Testis (tissue), 3 donors: ENCODE measurements around the gene NADSYN1. TPM values are rescaled to one million over a fixed set of nuclear protein-coding genes. Genes with fewer than 3 reads are reported as not detected.

Experiments
- DNase-seq: peaks from one replicate; pipeline ENCODE4 v3.0.0-alpha.2; 2019
- H3K27ac ChIP-seq, 2 donors: fragments of 200-600 bp; sonication (generic); one replicate each; pipeline ENCODE4 v1.5.1; 2019
- H3K27me3 ChIP-seq: fragments of 200-600 bp; sonication (generic); one replicate; pipeline ENCODE4 v1.5.1; 2019
- H3K36me3 ChIP-seq: fragments of 200-600 bp; sonication (generic); one replicate; pipeline ENCODE4 v1.5.1; 2017; ENCODE audit warnings: low read depth; ENCODE audit errors: missing control alignments
- H3K4me1 ChIP-seq: fragments of 200-600 bp; sonication (generic); one replicate; pipeline ENCODE4 v1.5.1; 2019
- H3K4me3 ChIP-seq, 2 donors: fragments of 200-600 bp; sonication (generic); one replicate each; pipeline ENCODE4 v1.5.1; 2017 to 2019
- H3K9me3 ChIP-seq: fragments of 200-600 bp; sonication (generic); one replicate; pipeline ENCODE4 v1.5.1; 2017
- POLR2A ChIP-seq: fragments of 450-650 bp; IDR thresholded peaks from one replicate; pipeline ENCODE4 v1.6.1; 2017; ENCODE audit warnings: antibody characterized with exemption, mild to moderate bottlenecking, moderate library complexity
- WGBS, 2 donors: methylation state at CpG; one replicate each; pipeline ENCODE4 v1.1.5; 2018; 5-methylcytosine and 5-hydroxymethylcytosine counted together
- intact Hi-C: fragments of 100-400 bp; cut with DNase I; formaldehyde crosslinking; loops from one replicate; pipeline ENCODE4 v1.15.1; 2023; ENCODE audit warnings: low total_unique reads
- polyA plus RNA-seq: library from polyadenylated mRNA; stranded (reverse); fragments of 350-450 nt; fragmentation: Illumina TruSeq; extraction: RNeasy Lipid Tissue Mini Kit (QIAGEN cat#74804); gene quantifications from one replicate; pipeline ENCODE4 v1.2.3, GENCODE V29; 2014; ENCODE audit warnings: low read depth, low replicate concordance; ENCODE audit not compliant: insufficient read depth
- total RNA-seq, 2 donors: library from RNA; depleted of rRNA; stranded (reverse); fragments of >200 nt; gene quantifications; one replicate each; pipeline ENCODE4 v1.2.3, GENCODE V29; 2016
- TF ChIP-seq, protein P1 (sequence below), 3 experiments: fragments of 450-650 bp in 2 of 3; fragments of 200-600 bp in 1 of 3; sonication (generic) in 1 of 3; IDR thresholded peaks; one replicate each; pipeline ENCODE4 v1.5.1; 2016 to 2019; ENCODE audit warnings: antibody characterized with exemption in 3 of 3, mild to moderate bottlenecking in 2 of 3, moderate library complexity in 1 of 3

NADSYN1 gene
- total and polyA plus RNA-seq, 3 donors from 2014 or later, result 75.7 to 91.2 (median 79.4) TPM

DNA sequence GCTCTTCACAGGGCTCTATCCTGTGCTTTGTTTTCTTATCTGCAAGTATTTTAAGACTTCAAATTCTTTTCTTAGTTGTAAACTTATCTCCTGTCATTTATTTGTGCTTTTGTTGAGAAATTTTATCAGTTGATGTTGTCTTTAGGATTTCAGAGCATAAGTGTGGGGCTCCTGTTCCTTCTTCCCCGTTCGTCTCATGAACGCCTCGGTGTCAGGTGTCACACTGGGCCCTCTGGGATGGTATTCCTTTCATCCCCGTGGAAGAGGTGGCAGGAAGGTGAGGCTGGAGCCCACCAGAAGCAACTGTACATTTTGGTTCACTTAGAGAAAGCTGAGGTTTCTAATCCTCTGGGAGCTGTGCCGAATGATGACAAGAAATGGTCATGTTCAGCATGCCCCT lies 17.9 kb downstream of the NADSYN1 start:
- Histone ChIP-seq H3K4me3 (no peak overlapping the region), H3K27ac (no peak overlapping the region), H3K36me3 (no peaks in the 10 kb centered on the region), H3K4me1 (no peaks in the 10 kb centered on the region), H3K9me3 (no peaks in the 10 kb centered on the region), H3K27me3 (no peaks in the 10 kb centered on the region)
- TF ChIP-seq, protein P1, sequence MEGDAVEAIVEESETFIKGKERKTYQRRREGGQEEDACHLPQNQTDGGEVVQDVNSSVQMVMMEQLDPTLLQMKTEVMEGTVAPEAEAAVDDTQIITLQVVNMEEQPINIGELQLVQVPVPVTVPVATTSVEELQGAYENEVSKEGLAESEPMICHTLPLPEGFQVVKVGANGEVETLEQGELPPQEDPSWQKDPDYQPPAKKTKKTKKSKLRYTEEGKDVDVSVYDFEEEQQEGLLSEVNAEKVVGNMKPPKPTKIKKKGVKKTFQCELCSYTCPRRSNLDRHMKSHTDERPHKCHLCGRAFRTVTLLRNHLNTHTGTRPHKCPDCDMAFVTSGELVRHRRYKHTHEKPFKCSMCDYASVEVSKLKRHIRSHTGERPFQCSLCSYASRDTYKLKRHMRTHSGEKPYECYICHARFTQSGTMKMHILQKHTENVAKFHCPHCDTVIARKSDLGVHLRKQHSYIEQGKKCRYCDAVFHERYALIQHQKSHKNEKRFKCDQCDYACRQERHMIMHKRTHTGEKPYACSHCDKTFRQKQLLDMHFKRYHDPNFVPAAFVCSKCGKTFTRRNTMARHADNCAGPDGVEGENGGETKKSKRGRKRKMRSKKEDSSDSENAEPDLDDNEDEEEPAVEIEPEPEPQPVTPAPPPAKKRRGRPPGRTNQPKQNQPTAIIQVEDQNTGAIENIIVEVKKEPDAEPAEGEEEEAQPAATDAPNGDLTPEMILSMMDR (IDR thresholded peaks at IDR 0.05), result no peak
- TF ChIP-seq POLR2A, result no peak
- WGBS, 2 donors, result 82 to 92% methylated on average over 6 of the region's 6 CpGs
- DNase-seq, result no peak
- intact Hi-C loops, result no loop called here

DNA sequence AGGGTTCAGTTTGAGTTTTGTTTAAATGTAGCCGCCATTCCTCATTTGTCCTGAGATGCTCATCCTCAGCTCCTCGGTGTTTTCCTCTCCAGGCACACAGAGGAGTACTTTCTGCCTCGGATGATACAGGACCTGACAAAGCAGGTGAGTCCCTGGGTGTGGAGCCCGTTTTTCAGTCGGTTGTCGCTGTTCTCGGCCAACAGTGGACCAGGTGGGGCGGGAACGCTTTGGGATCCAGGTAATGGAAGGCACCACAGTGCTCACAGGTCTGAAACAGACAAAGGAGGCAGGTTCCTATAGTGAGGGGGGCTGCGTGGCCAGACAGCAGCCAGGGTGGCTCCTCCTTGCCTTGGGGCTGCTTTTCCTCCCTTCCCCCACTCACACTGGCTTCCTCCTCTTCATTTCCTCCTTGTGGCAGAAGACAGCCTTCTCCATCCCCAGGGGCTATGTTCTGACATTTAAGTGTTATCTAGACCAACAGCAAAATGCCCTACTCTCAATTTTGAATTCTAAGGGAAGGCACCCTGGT lies 19.4 kb downstream of the NADSYN1 start:
- Histone ChIP-seq H3K4me1 (no peaks in the 10 kb centered on the region), H3K9me3 (no peaks in the 10 kb centered on the region), H3K27me3 (no peaks in the 10 kb centered on the region), H3K4me3 (no peak overlapping the region), H3K36me3 (no peaks in the 10 kb centered on the region), H3K27ac (no peak overlapping the region)
- intact Hi-C loops, result no loop called here
- WGBS, 2 donors, result 83 to 100% methylated on average over 3 to 10 of the region's 10 CpGs
- no peak for TF ChIP-seq POLR2A
- TF ChIP-seq, protein P1 (IDR thresholded peaks at IDR 0.05), result no peak
- DNase-seq, result no peak

DNA sequence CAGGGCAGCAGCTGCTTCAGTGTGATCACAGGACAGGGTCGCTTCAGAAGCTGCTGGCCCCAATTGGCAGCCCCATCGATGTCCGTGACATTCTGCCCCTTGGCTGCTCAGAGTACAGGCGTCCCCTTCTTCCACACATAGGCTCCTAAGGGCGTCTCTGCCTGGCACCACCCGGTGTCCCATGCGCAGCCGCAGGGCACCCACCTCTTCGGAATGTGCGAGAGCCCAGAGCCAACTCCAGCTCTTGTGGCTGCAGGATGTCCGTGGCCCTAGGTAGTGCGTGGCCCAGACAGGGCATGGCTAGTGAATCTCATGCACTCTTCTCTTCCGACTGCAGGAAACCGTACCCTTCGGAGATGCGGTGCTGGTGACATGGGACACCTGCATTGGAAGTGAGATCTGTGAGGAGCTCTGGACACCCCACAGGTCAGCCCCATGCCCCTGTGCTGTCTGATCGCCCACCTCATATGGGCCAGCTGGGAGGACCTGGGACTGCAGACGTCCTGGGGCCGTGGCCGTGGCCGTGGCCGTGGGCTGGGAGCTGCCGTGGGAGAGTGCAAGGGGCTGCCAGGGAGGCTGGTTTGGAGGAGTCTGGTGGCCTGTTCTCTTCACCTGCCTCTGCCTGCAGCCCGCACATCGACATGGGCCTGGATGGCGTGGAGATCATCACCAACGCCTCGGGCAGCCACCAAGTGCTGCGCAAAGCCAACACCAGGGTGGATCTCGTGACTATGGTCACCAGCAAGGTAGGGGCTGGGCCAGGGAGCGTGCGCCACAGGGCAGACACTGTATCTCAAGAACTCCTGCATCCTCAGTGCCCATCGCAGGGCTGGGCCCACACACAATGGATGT lies 20.2 kb downstream of the NADSYN1 start:
- Histone ChIP-seq H3K4me1 (no peaks in the 10 kb centered on the region), H3K36me3 (no peaks in the 10 kb centered on the region), H3K4me3 (no peak overlapping the region), H3K27me3 (no peaks in the 10 kb centered on the region), H3K9me3 (no peaks in the 10 kb centered on the region), H3K27ac (no peak overlapping the region)
- WGBS, 2 donors, result 98 to 100% methylated on average over 1 to 33 of the region's 33 CpGs
- intact Hi-C loops, result no loop called here
- TF ChIP-seq, protein P1 (IDR thresholded peaks at IDR 0.05), result no peak
- no peak for TF ChIP-seq POLR2A
- no peak for DNase-seq

DNA sequence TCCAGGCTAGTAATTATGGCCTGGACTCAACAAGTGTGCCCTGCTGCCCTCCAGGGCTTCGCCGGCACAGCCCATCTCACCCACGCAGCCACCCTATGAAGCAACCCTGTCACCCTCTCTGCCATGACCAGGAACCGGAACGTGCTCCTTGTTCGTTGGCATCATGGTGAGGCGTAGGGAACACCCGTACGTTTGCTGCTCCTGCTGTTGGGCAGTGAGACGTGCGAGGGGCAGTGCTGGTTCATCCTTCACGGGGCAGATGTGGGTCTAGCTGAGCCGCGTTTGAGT lies 20.7 kb downstream of the NADSYN1 start:
- Histone ChIP-seq H3K9me3 (no peaks in the 10 kb centered on the region), H3K36me3 (no peaks in the 10 kb centered on the region), H3K4me1 (no peaks in the 10 kb centered on the region), H3K27ac (no peak overlapping the region), H3K27me3 (no peaks in the 10 kb centered on the region), H3K4me3 (no peak overlapping the region)
- no peak for DNase-seq
- TF ChIP-seq POLR2A, result no peak
- TF ChIP-seq, protein P1 (IDR thresholded peaks at IDR 0.05), result no peak
- intact Hi-C loops, result no loop called here
- WGBS, 2 donors, result 95 to 97% methylated on average over 14 of the region's 14 CpGs
